GM21390 (cell line): ENCODE results near the gene CCND1.
"Not testable (repeated sequence)": the region's sequence is repeated elsewhere in the genome, so short reads cannot be mapped to it uniquely, and the experiment has no call there.

Source experiments
- ATAC-seq: cut with Tn5 transposase; IDR thresholded peaks from one replicate; pipeline ENCODE4 v1.9.1; 2021; ENCODE audit not compliant: unreplicated experiment

CCND1 gene

GRCh38 chr11:69686856-69687255, 45.9 kb downstream of the CCND1 start:
- ATAC-seq, result no peak

GRCh38 chr11:69687969-69688771, 47.2 kb downstream of the CCND1 start:
- not testable (repeated sequence) for ATAC-seq

GRCh38 chr11:69689484-69690319, 48.7 kb downstream of the CCND1 start:
- ATAC-seq, result no peak

DNA sequence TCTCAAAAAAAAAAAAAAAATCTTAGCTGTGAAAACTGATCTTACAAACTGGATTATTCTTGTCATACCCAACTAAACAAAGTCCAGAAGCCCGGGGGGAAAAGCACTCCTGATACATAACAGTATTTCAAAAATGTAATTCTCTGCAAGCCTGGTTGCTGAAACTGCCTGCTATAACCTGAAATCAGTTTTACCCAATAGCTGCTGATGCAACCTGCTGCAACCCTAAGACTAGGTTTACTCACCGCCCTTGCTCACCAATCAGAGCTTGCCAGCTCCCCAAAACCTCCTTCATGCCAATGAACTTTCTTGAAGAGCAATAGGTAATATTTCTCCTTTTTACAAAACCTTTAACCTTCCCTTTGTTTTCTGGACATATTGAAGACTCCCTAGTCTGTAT, 50.5 kb downstream of the CCND1 start:
- no peak for ATAC-seq

DNA sequence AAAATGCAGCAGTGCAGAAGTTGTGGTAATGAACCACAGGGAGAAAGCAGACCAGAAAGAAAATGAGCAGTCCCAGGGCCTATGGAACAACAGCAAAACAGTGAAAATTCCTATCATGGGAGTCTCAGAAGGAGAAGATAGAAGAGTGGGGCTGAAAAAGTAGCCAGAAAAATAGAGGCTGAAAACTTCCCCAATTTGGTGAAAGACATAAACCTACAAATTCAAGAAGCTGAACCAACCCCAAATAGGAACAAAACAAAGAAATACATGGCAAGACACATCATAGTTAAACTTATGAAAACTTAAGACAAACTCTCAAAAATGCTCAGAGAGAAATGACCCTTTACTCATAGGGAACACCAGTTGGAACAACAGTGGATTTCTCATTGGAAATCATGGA, 51.5 kb downstream of the CCND1 start:
- no peak for ATAC-seq

- no peak for ATAC-seq
These were observed 53.8 kb downstream of the CCND1 start for GRCh38 chr11:69694781-69695180.

GRCh38 chr11:69695581-69695980, 54.6 kb downstream of the CCND1 start:
- no peak for ATAC-seq

DNA sequence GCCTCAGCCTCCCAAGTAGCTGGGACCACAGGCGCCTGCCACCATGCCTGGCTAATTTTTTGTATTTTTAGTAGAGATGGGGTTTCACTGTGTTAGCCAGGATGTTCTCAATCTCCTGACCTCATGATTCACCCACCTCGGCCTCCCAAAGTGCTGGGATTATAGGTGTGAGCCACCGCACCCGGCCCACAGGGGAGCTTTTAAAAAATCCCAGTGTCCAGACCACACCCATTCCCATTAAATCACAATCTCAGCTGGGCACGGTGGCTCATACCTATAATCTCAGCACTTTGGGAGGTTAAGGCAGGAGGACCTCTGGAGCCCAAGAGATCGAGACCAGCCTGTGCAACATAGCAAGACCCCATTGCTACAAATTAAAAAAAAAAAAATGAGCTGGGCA, 55.0 kb downstream of the CCND1 start:
- not testable (repeated sequence) for ATAC-seq

GRCh38 chr11:69696749-69697468, 56.0 kb downstream of the CCND1 start:
- no peak for ATAC-seq

- no peak for ATAC-seq
These were observed 56.5 kb downstream of the CCND1 start for GRCh38 chr11:69697469-69697843.

DNA sequence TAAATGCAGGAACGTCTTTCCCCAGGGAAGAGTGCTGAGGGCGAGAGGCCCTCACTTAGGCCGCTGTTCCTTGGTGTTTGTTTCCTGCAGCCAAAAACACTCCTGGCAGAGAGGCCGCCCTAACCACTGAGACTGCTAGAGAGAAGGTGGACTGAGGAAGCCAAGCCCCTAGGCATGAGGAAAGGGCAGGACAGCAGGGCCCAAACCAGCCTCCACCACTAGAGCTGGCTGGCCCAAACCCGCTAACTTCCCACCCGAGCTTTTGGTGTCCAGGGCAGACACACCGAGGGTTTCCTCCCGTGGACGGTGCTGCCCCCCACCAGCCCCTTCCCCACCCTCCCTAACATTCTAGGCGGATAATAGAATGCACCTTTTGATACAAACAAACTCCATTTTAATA, 56.9 kb downstream of the CCND1 start:
- no peak for ATAC-seq

DNA sequence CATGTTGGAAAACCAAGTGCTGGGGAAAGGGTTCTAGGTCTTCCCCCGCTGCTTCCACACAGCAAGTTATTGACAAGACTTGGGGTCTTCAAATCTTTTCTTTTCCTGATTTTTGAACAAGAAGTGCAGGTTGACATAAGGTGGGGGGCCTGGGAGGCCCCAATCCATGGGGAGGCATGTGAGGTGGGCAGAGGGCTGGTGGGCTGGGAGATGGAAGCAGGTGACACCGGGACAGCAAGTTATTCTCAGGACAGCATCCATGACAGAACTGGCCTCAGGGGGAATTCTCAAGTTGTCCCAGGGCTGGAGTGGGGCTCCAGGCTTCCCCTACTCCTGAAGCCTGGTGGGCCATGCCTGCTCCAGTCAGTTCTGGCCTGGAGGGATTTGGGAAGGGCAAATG, 57.4 kb downstream of the CCND1 start:
- no peak for ATAC-seq

GRCh38 chr11:69699213-69699612, 58.3 kb downstream of the CCND1 start:
- no peak for ATAC-seq

DNA sequence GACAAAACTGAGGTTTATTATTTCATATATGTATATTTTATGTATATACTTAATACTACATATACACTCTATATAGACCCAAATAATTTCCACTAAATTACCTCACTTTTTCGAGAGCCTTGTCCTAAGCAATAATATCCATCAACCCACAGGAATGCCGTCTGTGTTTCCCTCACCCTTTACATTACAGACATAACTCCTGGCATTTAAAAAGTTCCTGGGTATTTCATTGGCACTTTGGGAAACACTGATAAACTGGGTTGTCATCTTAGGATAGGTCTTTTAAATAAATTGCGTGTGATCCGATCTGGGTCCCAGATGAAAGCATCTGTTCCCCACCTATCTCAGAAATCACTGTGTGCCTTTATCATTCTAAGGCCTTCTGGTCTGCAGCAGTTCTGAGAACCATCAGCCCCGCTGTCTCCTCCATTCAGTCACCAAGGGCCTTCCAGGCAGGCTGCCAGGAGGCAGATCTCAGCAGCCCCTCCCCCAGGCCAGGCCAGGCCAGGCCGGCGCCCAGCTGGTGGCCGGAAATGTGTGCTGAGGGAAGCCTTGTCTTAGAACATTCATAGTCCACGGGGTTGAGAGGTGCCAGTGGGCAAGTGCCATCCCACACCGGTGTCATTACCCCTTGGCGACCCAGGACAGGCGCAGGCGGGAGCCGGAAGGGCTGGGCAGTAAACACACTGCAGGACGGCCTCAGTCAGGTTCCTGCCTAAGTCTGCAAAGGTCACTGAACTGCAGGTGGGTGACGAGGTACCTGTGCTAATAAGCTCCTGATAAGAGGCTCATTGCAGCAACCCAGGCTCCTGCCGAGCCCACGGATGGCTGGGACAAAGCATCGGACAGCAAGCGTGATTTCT, 59.6 kb downstream of the CCND1 start:
- no peak for ATAC-seq

DNA sequence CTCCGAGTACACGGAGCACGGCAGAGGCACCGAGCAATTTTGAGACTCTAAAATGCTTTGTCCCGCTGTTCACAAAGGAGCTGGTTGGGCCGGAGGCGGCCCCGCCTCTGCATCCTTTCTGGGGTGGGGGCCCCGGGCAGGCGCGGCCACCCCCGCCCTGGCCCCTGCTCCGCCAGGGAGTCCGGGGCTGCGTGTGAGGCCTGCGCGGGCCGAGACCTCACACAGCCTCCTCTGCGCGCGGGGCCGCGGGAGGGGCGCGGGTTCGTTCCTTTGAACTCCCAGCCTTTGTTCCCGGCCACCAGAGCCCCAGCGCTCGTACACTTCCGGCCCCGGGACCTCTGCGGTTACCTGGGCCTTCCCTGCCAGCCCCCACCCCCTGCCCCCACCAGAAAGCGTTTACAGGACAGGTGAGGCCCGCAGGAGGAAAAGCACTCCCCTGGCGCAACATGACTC, 61.3 kb downstream of the CCND1 start:
- no peak for ATAC-seq

- ATAC-seq, result no peak
These were observed 62.0 kb downstream of the CCND1 start for GRCh38 chr11:69702769-69703452.

DNA sequence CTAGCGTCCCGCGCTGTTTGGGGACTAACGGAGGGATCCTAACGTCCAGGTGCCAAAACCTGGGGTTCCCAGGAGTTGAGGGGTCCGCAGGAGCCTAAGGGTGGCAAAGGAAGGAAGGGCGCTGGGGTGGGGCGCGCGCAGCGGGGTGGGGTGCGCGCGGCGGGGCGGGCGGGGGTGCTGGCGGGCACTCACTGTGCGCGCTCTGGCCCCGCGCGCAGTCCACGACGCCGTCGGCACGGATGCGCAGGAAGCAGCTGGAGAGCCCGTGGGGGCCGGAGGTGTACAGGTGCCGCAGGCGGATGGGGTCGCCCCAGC, 62.5 kb downstream of the CCND1 start:
- ATAC-seq, result no peak
